ENCODE results near the gene PCSK6.

PCSK6 gene

GRCh38 chr15:101445562-101446517 lies 43.7 kb downstream of the PCSK6 start:
- DNase-seq: no peak

GRCh38 chr15:101444807-101445508 lies 44.5 kb downstream of the PCSK6 start:
- DNase-seq: no peak

GRCh38 chr15:101444015-101444414 lies 45.5 kb downstream of the PCSK6 start:
- DNase-seq: no peak

- no peak for DNase-seq
Measured at GRCh38 chr15:101442272-101442671, 47.2 kb downstream of the PCSK6 start.

- DNase-seq: no peak
Measured at GRCh38 chr15:101441696-101442095, 47.8 kb downstream of the PCSK6 start.

- DNase-seq: no peak
Measured at GRCh38 chr15:101440846-101441590, 48.5 kb downstream of the PCSK6 start.

GRCh38 chr15:101439920-101440319 lies 49.6 kb downstream of the PCSK6 start:
- DNase-seq: no peak

GRCh38 chr15:101439285-101439919 lies 50.1 kb downstream of the PCSK6 start:
- DNase-seq: no peak

- no peak for DNase-seq
Measured at GRCh38 chr15:101438482-101439284, 50.8 kb downstream of the PCSK6 start.

GRCh38 chr15:101437618-101438481 lies 51.7 kb downstream of the PCSK6 start:
- no peak for DNase-seq

- DNase-seq: no peak
Measured at GRCh38 chr15:101437209-101437608, 52.3 kb downstream of the PCSK6 start.

- no peak for DNase-seq
Measured at GRCh38 chr15:101436526-101436925, 53.0 kb downstream of the PCSK6 start.

GRCh38 chr15:101435761-101436160 lies 53.7 kb downstream of the PCSK6 start:
- DNase-seq: no peak

GRCh38 chr15:101434032-101434920 lies 55.2 kb downstream of the PCSK6 start:
- no peak for DNase-seq

- DNase-seq: no peak
Measured at GRCh38 chr15:101433396-101433795, 56.1 kb downstream of the PCSK6 start.

GRCh38 chr15:101432982-101433381 lies 56.5 kb downstream of the PCSK6 start:
- DNase-seq: no peak

- no peak for DNase-seq
Measured at GRCh38 chr15:101431748-101432147, 57.8 kb downstream of the PCSK6 start.

GRCh38 chr15:101431301-101431700 lies 58.2 kb downstream of the PCSK6 start:
- DNase-seq: no peak

GRCh38 chr15:101429646-101430045 lies 59.9 kb downstream of the PCSK6 start:
- no peak for DNase-seq

GRCh38 chr15:101429191-101429590 lies 60.3 kb downstream of the PCSK6 start:
- no peak for DNase-seq

Measured in GDM1 (cell line).